NCI-H524 treated with DMSO at 0.1 percent for 48 hours (cell line): ENCODE data around the gene MAST1.
"Not testable (repeated sequence)": the region's sequence is repeated elsewhere in the genome, so short reads cannot be mapped to it uniquely, and the experiment has no call there.

Experiments
- DNase-seq: peaks from one replicate; lab custom pipeline; 2025; lab: John Stamatoyannopoulos, UW

Gene MAST1

DNA sequence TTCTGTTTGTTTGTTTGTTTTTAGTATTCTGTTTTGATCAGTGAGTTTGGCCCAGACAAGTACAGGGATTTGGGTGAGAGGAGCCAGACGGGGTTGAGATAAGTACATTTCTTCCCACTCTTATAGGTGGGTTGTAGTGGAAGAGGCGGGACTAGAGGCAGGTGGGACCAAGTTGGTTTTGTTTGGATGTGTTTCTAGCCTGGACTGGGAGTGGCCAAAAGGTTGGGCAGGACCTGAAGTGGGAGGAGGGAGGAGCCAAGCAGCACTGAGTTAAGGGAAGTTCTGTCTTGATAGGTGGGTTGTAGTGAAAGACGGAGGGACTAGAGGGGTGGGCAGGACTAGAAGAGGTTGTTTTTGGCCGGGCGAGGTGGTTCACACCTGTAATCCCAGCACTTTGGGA is 33.9 kb downstream of the MAST1 start:
- no peak for DNase-seq

GRCh38 chr19:12872941-12873890 is 34.9 kb downstream of the MAST1 start:
- DNase-seq = no peak

GRCh38 chr19:12873891-12874745 is 35.8 kb downstream of the MAST1 start:
- no peak for DNase-seq

DNA sequence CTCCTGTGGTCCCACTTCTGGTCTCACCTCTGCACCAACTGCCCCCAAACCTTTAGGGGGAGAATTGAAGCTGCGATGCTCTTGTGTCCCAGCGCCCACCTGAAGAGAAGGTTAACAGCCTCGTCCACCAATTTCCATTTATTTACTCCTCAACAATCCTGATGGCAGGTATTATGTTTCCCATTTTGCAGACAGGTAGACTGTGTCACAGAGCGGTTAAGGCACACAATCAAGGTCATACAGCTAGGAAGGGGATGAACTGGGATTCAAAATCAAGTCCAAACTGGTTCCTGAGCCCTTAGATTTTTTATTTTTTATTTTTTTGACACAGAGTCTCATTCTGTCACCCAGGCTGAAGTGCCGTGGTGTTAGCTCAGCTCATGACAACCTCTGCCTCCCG is 36.8 kb downstream of the MAST1 start:
- DNase-seq = no peak

- no peak for DNase-seq
Measured at GRCh38 chr19:12880551-12881171, 42.3 kb downstream of the MAST1 start.

GRCh38 chr19:12881172-12881808 is 43.0 kb downstream of the MAST1 start, which contains the start of gene DNASE2:
DNASE2 (minus strand) TSS chr19:12881449; CDS start chr19:12881375, 74 bp downstream.
- peak; percentile 83 for DNase-seq

GRCh38 chr19:12882589-12882988 is 44.3 kb downstream of the MAST1 start:
- no peak for DNase-seq

DNA sequence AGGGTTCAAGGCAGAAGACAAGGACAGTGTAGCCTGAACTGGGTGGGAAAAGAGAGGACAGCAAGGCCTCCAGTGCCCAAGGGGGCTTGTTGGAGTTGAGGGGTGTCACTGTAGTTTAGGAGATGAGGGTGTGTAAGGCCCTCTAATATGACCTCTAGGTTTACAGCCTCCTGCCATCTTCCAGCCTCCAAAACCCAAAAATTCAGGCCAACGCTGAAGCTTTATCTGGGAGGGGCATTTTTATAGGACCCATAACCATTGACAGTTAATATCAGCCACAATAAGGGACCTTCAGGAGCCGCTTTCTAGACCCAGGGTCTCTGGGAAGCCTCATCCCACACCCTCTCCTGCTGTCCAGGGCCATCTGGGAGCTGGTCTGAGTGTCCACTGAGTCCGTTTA is 45.9 kb downstream of the MAST1 start:
- DNase-seq = no peak

DNA sequence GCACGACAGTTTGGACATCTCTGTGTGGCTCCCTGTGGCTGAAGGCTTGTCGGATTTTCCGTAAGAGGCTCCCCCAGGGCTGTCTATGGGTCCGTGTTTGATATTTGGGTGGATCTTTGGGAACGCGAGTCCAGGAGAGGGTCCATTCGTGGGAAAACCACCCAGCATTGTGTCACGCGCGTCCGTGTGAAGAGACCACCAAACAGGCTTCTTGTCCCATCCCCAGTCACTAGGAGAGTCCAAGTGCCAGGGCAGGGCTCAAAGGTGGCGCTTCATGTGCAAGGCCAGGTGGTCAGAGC is 46.3 kb downstream of the MAST1 start:
- no peak for DNase-seq

DNA sequence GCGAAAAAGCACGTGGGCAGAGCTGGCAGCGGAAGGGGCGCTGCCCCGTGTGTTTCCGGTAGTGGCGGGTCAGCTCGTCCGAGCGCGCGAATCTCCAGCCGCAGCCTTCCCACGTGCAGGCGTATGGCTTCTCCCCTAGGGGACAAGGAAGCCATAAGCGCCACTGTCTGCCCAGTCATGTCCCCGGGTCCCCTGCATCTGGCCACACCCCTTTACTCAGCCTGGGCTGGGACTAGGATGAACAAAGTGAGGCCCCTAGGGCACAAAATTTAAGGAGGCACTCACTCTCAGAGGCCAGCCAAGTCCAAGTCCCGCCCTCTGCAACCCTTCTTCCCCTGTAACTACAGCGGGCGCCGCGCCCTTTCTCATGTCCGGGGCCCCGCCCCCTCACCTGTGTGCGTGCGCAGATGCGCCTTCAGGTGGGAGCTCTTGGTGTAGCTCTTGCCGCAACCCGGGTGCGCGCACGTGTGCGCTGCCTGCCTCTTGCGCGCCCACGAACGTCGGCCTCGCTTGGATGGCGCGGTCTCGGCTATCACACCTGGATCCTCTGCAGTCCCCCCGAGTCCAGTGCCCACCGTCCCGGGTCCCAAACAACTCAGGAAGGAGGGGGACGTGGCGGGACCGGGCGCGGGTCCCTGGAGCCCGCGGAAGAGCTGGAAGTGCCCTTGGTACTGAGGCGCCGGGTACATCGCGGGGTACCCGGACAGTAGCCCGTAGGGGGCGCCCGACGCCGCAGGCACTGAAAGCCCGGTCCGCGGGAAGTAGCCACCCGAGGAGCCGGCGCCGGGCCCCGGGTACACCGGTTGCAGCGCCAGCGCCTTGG is 46.8 kb downstream of the MAST1 start:
- DNase-seq = no peak

DNA sequence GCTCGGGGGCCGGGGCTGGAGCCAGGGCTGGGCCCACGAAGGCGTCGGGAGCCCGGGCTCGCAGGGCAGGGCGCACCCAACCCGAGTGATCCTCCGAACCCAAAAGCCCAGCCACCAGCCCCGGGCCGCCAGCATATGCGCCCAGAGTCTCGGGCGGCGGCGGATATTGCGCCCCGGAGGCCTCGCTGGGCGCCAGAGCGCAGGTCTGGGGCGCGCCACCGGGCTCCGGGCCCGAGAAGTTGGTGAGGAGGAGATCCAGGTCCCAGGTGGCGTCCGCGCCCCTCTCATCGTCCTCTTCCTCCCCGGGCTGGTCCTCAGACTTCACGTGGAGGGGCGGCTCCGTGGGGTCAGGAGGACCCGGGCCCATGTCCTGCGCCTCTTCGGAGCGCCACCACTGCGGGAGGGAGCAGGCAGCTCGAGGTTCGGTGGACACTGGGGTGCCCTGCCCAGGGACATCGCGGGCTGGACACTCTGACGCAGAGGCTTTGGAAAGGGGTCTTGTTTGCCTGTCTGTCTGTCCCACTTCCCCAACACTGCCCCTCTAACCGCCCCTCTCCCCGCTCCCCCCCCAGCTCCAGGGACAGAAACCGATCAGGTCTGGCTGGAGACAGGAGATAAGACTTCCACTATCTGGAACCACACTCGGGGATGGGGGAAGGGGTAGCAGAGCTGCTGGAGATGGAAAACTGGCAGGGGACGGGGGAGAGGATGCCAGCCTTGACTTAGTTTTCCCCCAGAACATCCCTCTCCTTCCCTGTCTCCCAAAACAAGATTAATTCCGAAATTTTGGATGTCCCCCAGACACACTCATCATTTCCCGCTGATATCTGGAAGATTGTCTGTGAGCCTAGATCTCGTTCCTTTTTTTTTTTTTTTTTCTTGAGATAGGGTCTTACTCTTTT is 47.7 kb downstream of the MAST1 start:
- no peak for DNase-seq

GRCh38 chr19:12886651-12886968 is 48.3 kb downstream of the MAST1 start:
- no peak for DNase-seq

DNA sequence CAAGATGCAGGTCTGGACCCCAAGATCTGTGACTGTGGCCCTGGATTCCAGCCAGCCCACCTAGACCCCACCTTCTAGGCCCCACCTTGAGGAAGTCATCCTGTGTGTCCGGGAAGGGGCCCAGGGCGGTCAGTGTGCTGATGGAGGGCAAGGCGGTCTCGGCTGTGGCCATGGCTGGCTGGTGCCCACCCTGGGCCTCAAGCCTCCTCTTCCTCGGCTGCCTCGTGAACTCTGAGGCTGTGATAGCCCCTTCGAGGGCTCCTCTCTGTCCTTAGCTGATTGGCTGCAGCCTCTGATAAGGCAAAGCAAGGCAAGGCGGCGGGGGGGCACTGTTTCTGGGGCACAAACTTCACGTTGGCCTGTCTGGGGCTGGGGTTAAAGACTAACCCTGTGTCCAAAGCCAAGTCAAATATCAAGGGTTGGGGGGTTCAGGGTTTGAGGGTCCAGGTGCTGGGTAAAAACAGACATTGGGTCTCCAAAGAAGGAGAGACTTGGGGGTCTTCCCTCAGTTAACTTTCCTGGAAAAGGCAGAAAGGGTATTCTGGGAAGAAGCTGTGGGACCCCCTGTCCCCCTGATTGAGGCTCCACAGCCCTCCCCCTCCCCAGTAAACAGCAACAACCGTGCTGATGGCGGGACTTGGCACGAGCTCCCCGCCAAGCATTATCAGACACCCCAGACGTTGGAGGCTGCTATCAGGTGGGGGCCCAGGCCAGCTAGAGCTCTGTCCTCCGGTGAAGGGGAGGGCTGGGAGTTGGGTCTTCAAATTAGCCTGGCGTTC is 48.8 kb downstream of the MAST1 start, which contains the start of gene KLF1:
KLF1 (minus strand) TSS at position 233 of the 779 bp plus-strand sequence; CDS start at position 172, 61 bp downstream.
- no peak for DNase-seq

- DNase-seq = no peak
Measured at GRCh38 chr19:12888006-12888603, 49.8 kb downstream of the MAST1 start.

- DNase-seq = not testable (repeated sequence)
Measured at GRCh38 chr19:12890299-12890786, 52.0 kb downstream of the MAST1 start.

DNA sequence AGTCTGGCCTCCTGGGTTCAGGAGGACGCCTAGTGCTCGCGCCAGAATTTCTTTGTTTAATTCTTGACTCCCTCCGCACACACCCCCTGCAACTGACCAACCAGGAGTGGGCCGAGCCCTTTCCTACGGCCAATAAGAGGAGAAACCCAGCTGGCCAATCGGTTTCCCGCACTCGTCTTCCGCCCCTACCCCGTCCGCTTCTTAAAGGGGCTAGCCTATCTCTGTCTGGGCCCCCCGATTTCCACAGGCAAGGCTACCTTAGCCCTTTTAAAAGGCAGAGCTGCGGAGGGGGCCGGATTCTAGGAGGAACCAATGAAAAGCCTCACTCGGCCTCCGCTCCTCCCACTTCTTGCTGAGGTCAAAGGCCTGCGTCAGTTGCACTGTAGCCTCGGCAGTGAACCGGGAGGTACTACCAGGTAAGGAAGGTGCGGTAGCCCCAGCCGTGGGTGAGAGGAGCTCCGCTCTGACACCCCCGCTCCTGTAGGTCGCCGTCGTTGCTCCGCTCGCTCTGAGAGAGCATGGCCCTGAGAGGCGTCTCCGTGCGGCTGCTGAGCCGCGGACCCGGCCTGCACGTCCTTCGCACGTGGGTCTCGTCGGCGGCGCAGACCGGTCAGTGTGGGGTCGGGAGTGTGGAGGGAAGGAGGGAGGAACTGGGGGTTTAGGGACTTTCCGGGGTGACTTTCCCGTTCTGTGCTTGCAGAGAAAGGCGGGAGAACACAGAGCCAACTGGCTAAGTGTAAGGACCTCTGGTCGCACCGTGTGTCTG is 52.7 kb downstream of the MAST1 start, which contains the start of gene GCDH:
GCDH (plus strand) TSS at position 374 of the 766 bp plus-strand sequence; CDS start at position 519, 145 bp downstream.
- peak; percentile 99 for DNase-seq

DNA sequence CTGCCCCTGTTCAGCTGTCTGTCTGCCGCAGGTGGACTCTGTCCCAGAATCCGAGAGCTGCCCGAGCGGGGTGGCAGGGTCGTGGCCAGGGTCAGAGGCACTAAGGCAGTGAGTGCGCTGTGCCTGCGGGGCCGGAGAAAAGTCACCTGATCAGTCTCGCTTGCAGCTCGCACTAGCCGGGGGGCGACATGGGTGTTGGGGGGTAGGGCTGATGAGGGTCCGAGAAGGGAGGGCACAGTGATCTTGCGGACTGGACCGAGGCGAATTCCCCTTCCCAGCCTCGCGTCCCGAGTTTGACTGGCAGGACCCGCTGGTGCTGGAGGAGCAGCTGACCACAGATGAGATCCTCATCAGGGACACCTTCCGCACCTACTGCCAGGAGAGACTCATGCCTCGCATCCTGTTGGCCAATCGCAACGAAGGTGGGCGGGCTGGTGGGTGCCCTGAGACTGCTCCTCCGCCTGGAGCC is 53.3 kb downstream of the MAST1 start:
- no peak for DNase-seq

- DNase-seq = no peak
Measured at GRCh38 chr19:12893582-12893981, 55.3 kb downstream of the MAST1 start.
